Stomach smooth muscle (tissue), 2 donors: ENCODE data around the gene SLC52A3.

Experiments
- H3K27ac ChIP-seq: one replicate; pipeline ENCODE4 v1.7.0; 2013; ENCODE audit warnings: mild to moderate bottlenecking, low read length, inconsistent platforms
- H3K27me3 ChIP-seq, 2 donors: one replicate each; pipeline ENCODE4 v1.7.0; 2013; ENCODE audit warnings: low read length in 2 of 2; ENCODE audit not compliant: insufficient read depth in 2 of 2, control insufficient read depth in 1 of 2
- H3K36me3 ChIP-seq, 2 donors: one replicate each; pipeline ENCODE4 v1.7.0; 2013; ENCODE audit warnings: low read length in 2 of 2; ENCODE audit not compliant: control insufficient read depth in 2 of 2, insufficient read depth in 2 of 2
- H3K4me1 ChIP-seq: one replicate; pipeline ENCODE4 v1.7.0; 2013; ENCODE audit warnings: low read length; ENCODE audit not compliant: control insufficient read depth, insufficient read depth
- H3K4me3 ChIP-seq, 2 donors: one replicate each; pipeline ENCODE4 v1.7.0; 2013; ENCODE audit warnings: low read length in 2 of 2
- H3K9ac ChIP-seq, 2 donors: one replicate each; pipeline ENCODE4 v1.7.0; 2013; ENCODE audit warnings: low read length in 2 of 2, mild to moderate bottlenecking in 1 of 2
- H3K9me3 ChIP-seq, 2 donors: one replicate each; pipeline ENCODE4 v1.7.0; 2013; ENCODE audit warnings: low read length in 2 of 2; ENCODE audit not compliant: control insufficient read depth in 2 of 2
- donor health status: healthy.
- donor health status: Pancreatic carcinoma.

SLC52A3 gene

GRCh38 chr20:766906-767305 is 1.4 kb downstream of the SLC52A3 start:
- Histone ChIP-seq H3K4me1 (no peaks in the 10 kb centered on the region), H3K9me3 (peaks cover 0 to 2% of the 10 kb centered on the region in 2 donors), H3K27me3 (peaks cover 0 to 5% of the 10 kb centered on the region in 2 donors), H3K4me3 (no peak overlapping the region), H3K27ac (no peak overlapping the region), H3K9ac (no peak overlapping the region), H3K36me3 (no peaks in the 10 kb centered on the region)

GRCh38 chr20:764255-764654 is 4.0 kb downstream of the SLC52A3 start:
- no peak overlapping the region for H3K9ac ChIP-seq
- no peaks in the 10 kb centered on the region for H3K4me1 ChIP-seq

DNA sequence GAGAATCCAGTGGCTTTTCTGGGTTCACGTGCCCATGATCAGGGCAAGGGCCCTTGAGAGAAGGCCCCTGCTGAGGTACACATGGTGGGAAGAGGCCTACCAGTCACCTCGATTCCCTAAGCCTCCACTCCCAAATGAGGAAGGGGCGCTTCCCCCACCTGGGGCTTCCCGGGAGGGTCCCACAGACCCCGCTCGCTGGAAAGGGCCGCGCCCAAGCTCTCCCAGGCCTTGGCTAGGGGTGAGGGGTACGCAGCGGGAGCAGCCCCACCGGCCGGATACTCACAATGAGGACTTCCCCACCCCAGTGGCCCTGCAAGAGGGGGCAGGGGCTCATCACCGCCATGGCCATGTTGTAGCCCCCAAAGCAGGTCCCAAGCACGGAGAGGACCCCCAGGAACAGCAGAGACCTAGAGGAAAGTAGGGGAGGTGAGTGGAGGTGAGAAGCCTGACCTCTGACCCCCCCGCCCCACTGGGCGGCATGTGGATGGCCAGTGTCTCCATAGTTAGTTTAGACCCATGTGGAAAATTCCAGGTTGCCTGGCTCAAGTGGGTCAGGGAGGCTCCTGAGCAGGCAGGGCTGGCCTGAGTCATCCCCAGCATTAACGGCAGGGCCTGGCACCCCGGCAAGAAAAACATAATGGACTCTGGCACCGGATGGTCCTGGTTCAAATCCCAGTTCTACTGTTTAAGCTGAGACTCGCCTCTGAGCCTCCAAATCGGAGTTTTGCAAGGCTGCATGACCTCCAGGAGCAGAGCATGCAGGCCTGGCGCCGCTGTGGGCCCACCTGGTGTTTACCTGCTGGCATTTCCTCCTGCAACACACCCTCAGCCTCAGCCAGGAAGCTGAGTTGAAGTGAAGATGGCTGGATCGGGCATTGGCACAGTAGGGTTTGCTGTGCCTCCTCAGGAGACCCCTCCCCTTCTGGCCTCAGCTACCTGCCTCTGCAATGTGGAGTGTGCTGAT is 6.6 kb downstream of the SLC52A3 start:
- Histone ChIP-seq H3K4me3 (no peak overlapping the region), H3K9ac (no peak overlapping the region), H3K27ac (no peak overlapping the region), H3K27me3 (peaks cover 11 to 12% of the 10 kb centered on the region in 2 donors), H3K9me3 (no peaks in the 10 kb centered on the region), H3K4me1 (no peaks in the 10 kb centered on the region), H3K36me3 (no peaks in the 10 kb centered on the region)

More at GRCh38 chr20:764255-764654, 4.0 kb downstream of the SLC52A3 start:
- no peak overlapping the region for H3K27ac ChIP-seq
- no peak overlapping the region for H3K4me3 ChIP-seq
- peaks cover 6 to 12% of the 10 kb centered on the region in 2 donors for H3K27me3 ChIP-seq
- H3K9me3 ChIP-seq = no peaks in the 10 kb centered on the region
- H3K36me3 ChIP-seq = no peaks in the 10 kb centered on the region

DNA sequence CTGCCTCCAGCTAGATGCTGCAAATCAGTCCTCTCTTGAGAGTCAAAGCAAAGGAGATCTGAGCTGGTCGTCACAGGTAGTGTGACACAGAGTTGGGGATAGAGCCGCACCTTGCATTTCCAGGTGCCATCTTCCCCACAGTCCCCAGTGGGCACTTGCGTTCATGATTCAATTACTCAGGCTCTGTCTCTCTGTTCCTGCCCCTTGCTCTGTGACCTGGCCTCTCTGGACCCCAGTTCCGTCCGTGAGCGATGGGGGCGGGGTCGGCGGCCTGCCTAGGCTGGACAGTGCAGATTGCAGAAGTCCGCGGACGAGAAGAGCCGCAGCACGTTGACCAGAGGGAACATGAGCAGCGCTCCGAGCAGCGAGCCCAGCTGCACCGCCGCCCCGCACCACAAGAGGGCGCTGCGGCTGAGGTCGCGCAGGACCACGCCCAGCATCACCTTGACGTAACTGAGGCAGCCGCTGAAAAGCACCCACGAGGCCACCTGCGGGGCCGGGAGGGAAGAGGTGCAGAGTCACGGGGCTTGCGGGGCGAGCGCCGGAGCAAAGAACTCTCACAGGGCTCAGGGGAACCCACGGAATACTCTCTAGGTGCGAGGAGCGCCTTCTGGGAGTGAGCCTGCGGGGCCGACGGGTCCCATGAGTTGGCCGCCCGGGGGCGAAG is 7.4 kb downstream of the SLC52A3 start:
- H3K27me3 ChIP-seq = peaks cover 11 to 15% of the 10 kb centered on the region in 2 donors
- no peaks in the 10 kb centered on the region for H3K4me1 ChIP-seq
- H3K9ac ChIP-seq = no peak overlapping the region
- H3K9me3 ChIP-seq = no peaks in the 10 kb centered on the region
- no peak overlapping the region for H3K4me3 ChIP-seq
- no peak overlapping the region for H3K27ac ChIP-seq
- no peaks in the 10 kb centered on the region for H3K36me3 ChIP-seq

DNA sequence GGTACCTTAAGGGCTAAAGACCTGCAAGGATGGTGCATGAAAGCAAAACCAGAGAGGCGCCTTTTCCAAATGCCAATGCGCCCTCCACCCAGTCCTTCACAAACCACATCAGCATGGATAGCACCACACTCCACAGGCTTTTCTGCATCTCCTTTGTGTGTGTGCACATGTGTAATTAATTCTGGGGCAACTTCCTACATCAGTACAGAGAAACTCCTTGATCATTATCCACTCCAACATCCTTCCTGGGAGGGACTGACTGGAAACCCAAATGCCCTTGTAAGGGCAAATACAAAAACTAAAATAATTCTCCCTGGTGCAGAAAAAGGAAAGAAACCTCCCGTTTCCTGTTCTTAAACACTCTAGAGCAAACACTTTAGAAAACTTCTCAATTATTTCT is 10.8 kb downstream of the SLC52A3 start:
- Histone ChIP-seq H3K27me3 (peaks cover 11% of the 10 kb centered on the region in 2 donors), H3K9me3 (no peaks in the 10 kb centered on the region), H3K36me3 (no peaks in the 10 kb centered on the region), H3K27ac (no peak overlapping the region), H3K9ac (no peak overlapping the region), H3K4me1 (no peaks in the 10 kb centered on the region), H3K4me3 (no peak overlapping the region)

- Histone ChIP-seq H3K9ac (no peak overlapping the region), H3K36me3 (no peaks in the 10 kb centered on the region), H3K27ac (no peak overlapping the region), H3K27me3 (peaks cover 9 to 10% of the 10 kb centered on the region in 2 donors), H3K4me1 (no peaks in the 10 kb centered on the region), H3K4me3 (no peak overlapping the region), H3K9me3 (no peaks in the 10 kb centered on the region)
Measured at GRCh38 chr20:755941-756340, 12.4 kb downstream of the SLC52A3 start.

GRCh38 chr20:754904-755303 is 13.4 kb downstream of the SLC52A3 start:
- H3K27ac ChIP-seq = no peak overlapping the region
- no peaks in the 10 kb centered on the region for H3K4me1 ChIP-seq
- H3K9ac ChIP-seq = no peak overlapping the region
- H3K9me3 ChIP-seq = no peaks in the 10 kb centered on the region
- peaks cover 3 to 5% of the 10 kb centered on the region in 2 donors for H3K27me3 ChIP-seq
- H3K36me3 ChIP-seq = no peaks in the 10 kb centered on the region
- no peak overlapping the region for H3K4me3 ChIP-seq

- Histone ChIP-seq H3K4me1 (no peaks in the 10 kb centered on the region), H3K27ac (no peak overlapping the region), H3K9ac (no peak overlapping the region), H3K9me3 (no peaks in the 10 kb centered on the region), H3K36me3 (no peaks in the 10 kb centered on the region), H3K27me3 (peaks cover 3 to 5% of the 10 kb centered on the region in 2 donors), H3K4me3 (no peak overlapping the region)
Measured at GRCh38 chr20:753897-754635, 14.2 kb downstream of the SLC52A3 start.

DNA sequence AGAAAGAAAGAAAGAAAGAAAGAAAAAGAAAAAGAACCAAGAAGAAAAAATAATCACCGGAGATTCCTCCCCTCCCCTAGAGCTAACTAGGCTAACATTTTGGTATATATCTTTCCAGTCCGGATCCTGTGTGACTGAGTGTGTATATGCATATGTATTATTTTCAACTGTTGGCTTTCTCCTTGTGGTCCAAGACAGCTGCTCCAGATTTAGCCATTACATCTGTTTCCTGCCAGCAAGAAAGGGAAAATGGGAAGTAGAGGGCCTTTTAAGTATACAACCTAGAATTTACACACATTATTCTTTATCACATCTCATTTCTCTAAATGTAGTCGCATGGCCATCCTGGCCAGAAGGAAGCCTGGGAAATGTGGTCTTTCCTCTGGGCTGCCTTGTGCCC is 15.2 kb downstream of the SLC52A3 start:
- no peaks in the 10 kb centered on the region for H3K36me3 ChIP-seq
- H3K4me3 ChIP-seq = no peak overlapping the region
- no peak overlapping the region for H3K27ac ChIP-seq

DNA sequence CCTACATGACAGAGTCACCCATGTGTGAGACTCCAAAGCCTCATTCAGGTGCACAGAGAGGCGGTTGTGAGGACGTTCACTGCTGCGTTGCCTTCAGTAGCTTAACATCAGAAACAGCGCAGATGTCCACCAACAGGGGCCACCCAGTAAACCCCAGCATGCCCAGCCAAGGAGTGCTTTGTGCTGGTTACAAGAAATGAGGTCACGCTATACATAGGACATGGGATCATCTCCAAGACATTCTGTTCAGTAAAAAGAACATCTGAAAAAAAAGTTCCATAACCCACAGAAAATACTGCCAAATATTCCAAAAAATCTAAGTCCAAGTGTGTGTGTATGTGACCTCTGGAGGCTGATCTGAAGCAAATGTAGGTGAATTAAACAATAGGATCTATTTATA is 16.0 kb downstream of the SLC52A3 start:
- H3K27me3 ChIP-seq = peaks cover under 1 to 3% of the 10 kb centered on the region in 2 donors
- no peak overlapping the region for H3K9ac ChIP-seq
- H3K4me1 ChIP-seq = no peaks in the 10 kb centered on the region
- no peak overlapping the region for H3K27ac ChIP-seq
- H3K4me3 ChIP-seq = no peak overlapping the region
- no peaks in the 10 kb centered on the region for H3K9me3 ChIP-seq
- H3K36me3 ChIP-seq = no peaks in the 10 kb centered on the region

More for the DNA sequence above, 15.2 kb downstream of the SLC52A3 start:
- Histone ChIP-seq H3K9me3 (no peaks in the 10 kb centered on the region), H3K27me3 (peaks cover 3 to 5% of the 10 kb centered on the region in 2 donors), H3K4me1 (no peaks in the 10 kb centered on the region), H3K9ac (no peak overlapping the region)
